Mucosa of descending colon (tissue), 3 donors: Measurements from ENCODE around the gene PGBD5. TPM values are rescaled to one million over a fixed set of nuclear protein-coding genes. Genes with fewer than 3 reads are reported as not detected.
A peak's percentile ranks its signal among the peaks of the same experiment; 100 is the strongest.

Experiments
- ATAC-seq: fragments of 200-7000 bp; cut with Tn5 transposase; one replicate; pipeline ENCODE4 v1.9.1; 2020; ENCODE audit warnings: mild to moderate bottlenecking, moderate library complexity
- DNase-seq, 3 donors: peaks; one replicate each; pipeline ENCODE4 v3.0.0-alpha.2; 2020
- H3K36me3 ChIP-seq: fragments of 200-600 bp; one replicate; pipeline ENCODE4 v1.8.0; 2021; ENCODE audit warnings: low read depth, mild to moderate bottlenecking
- H3K4me1 ChIP-seq: fragments of 200-600 bp; one replicate; pipeline ENCODE4 v1.8.0; 2021; ENCODE audit warnings: low read depth, mild to moderate bottlenecking
- H3K4me3 ChIP-seq: fragments of 200-600 bp; one replicate; pipeline ENCODE4 v1.8.0; 2021; ENCODE audit warnings: mild to moderate bottlenecking
- H3K9me3 ChIP-seq: fragments of 200-600 bp; one replicate; pipeline ENCODE4 v1.8.0; 2021; ENCODE audit warnings: mild to moderate bottlenecking
- CTCF ChIP-seq: fragments of 200-600 bp; IDR thresholded peaks from one replicate; pipeline ENCODE4 v1.8.0; 2022; ENCODE audit warnings: antibody characterized with exemption, mild to moderate bottlenecking
- intact Hi-C, 2 donors: fragments of 100-400 bp; cut with DNase I in 1 of 2; cut with micrococcal nuclease in 1 of 2; formaldehyde crosslinking; loops; one replicate each; pipeline versions ENCODE4 v1.11.0 to v1.11.1; 2022; cut with DNase I, micrococcal nuclease
- total RNA-seq, 3 donors: library from RNA; stranded (reverse); fragmentation: NEBNext Ultra II Directional in 2 of 3; extraction: Animal tissue kit (Norgen Biotek cat#: 25700) in 2 of 3; gene quantifications; one replicate each; pipeline versions ENCODE4 v1.2.1 to v1.2.4, GENCODE V29; 2021 to 2023
- donor health status: DM: no; HTN: no; CAD: no; lungs with moderate emphysema.
- donor health status: DM: no; HTN: no; CAD: no.
- donor health status: DM: no; HTN: yes; CAD: no.

Gene PGBD5
- total RNA-seq, 3 donors from 2014 or later, result 1.4 to 3.2 (median 2.7) TPM

DNA sequence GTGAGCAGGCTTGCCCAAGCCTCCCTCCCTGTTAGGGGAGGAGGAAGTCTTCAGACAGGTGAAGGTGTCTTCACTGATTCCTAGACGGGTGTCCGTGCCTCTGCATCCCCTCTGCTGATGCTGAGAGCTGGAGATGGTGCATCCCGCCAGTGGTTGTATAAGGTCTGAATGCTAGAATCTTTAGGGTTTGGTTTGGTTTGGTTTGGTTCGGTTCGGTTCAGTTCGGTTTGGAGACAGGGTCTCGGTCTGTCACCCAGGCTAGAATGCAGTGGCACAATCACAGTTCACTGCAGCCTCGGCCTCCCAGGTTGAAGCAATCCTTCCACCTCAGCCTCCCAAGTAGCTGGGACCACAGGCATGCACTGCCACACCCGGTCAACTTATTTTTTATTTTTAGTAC lies 153.6 kb downstream of the PGBD5 start:
- intact Hi-C loops, result no loop called here
- ATAC-seq (no peak), DNase-seq (no peak)
- no peak overlapping the region for H3K4me3 ChIP-seq
- H3K9me3 ChIP-seq, result no peaks in the 10 kb centered on the region
- peaks cover 22% of the 10 kb centered on the region for H3K4me1 ChIP-seq
- no peak for TF ChIP-seq CTCF
- H3K36me3 ChIP-seq, result no peaks in the 10 kb centered on the region

- intact Hi-C loops, result no loop called here
Measured at GRCh38 chr1:230271300-230272035, 154.7 kb downstream of the PGBD5 start.

DNA sequence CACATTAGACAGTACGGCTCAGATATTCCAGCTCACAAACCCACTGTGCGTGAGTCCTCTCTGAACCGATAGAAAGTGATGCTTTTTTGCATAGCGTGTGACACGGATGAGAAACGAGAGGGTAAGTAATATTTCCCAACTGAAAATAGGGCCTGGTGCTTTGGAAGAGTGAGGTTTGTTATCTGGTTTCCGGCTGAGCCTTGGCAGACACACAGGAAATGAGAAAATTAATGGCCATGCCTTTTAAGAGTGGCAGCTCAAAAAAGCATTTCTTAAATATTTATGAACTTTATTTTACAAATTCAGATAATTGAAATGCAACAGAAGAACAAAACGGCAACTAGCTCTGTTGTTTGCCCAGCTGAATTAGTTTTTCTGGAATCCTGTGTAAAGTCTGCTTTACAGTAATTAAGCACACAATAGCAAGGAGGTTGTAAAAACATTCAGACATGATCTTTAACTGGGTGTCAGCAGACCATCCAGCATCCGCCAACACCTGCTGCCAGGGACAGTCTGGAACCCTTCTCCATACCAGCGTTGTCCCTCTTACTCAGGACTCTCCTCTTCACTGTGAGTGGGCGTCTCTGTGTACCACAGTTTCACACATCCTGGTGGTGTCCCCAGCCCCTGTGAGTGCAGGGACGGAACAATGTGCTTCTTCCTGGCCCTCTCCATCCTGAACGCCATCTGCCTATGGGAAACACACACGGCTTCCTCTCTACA lies 155.4 kb downstream of the PGBD5 start:
- no peak overlapping the region for H3K4me3 ChIP-seq
- no peak for TF ChIP-seq CTCF
- H3K4me1 ChIP-seq, result peaks cover 25% of the 10 kb centered on the region
- no peaks in the 10 kb centered on the region for H3K36me3 ChIP-seq
- no peaks in the 10 kb centered on the region for H3K9me3 ChIP-seq
- intact Hi-C loops, result no loop called here
- ATAC-seq (no peak), DNase-seq (no peak)

More at GRCh38 chr1:230271300-230272035, 154.7 kb downstream of the PGBD5 start:
- Histone ChIP-seq H3K4me3 (no peak overlapping the region), H3K36me3 (no peaks in the 10 kb centered on the region), H3K9me3 (no peaks in the 10 kb centered on the region), H3K4me1 (peaks cover 25% of the 10 kb centered on the region)
- no peak for TF ChIP-seq CTCF
- DNase-seq (no peak), ATAC-seq (no peak)

DNA sequence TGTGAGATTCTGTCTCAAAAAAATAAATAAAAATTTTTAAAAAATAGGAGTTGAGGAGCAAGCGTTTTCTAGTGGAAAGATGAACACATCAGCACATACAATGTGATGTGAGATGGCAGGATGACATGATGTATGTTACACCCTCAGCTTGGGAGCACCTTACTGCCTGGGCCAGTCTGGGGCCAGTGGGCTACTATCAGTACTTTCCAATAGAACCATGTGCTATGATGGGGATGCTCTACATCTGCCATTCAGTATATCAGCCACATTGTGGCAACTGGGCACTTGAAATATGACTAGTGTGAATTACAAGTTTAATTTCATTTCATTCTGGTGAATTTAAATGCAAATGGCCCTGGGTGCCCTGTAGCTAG lies 156.0 kb downstream of the PGBD5 start:
- no peak for TF ChIP-seq CTCF
- no peaks in the 10 kb centered on the region for H3K36me3 ChIP-seq
- H3K4me1 ChIP-seq, result peaks cover 25% of the 10 kb centered on the region
- intact Hi-C loops, result no loop called here
- no peak for ATAC-seq
- no peaks in the 10 kb centered on the region for H3K9me3 ChIP-seq
- DNase-seq, result no peak
- no peak overlapping the region for H3K4me3 ChIP-seq

DNA sequence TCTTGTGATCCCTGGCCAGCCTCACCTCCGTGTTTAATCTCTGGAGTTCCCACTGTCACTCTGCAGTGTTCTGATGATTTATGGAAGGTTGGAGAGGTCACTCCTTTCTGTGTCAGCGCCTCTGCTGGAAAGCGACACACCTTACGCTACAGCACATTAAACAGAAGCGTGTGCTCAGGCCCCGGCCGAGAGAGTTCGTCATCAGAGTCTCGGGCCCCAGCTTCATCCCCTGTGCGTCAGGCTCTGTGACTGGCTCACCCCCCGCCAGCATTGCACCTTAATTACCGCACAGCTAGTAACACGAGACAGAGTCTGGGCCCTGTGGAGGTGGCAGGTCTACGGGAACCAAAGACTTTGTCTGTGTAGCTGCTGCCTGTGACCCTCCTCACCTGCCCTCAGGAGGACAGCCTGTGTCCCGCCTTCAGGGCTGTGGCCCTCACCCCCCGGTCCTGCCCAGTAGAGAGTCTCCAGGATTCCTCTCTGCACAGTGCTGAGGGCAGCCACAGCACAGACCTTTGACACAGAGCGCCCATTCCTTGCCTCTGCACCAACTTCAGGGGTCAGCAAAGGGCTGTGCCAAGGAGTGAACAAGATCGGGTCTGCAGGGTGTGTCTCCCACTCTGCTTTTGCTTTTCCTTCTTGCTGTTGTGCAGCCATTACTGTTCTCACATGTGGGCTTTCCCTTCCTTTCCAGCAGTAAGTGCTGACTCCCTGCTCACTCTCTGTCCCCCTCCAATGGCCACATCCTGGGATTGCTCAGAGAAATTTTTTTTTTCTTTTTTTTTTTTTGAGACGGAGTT lies 157.6 kb downstream of the PGBD5 start:
- intact Hi-C loops, result no loop called here
- ATAC-seq (peak; percentile 94), DNase-seq (peak; percentile 69 to 75 (median 72))
- peaks cover 25% of the 10 kb centered on the region for H3K4me1 ChIP-seq
- H3K36me3 ChIP-seq, result no peaks in the 10 kb centered on the region
- TF ChIP-seq CTCF, result peak; percentile 39
- H3K9me3 ChIP-seq, result no peaks in the 10 kb centered on the region
- no peak overlapping the region for H3K4me3 ChIP-seq
